Body of pancreas (tissue), 4 donors: ENCODE measurements around the gene PTEN. TPM values are rescaled to one million over a fixed set of nuclear protein-coding genes. Genes with fewer than 3 reads are reported as not detected.

Source experiments
- ATAC-seq: fragments of 150-250 bp; one replicate; pipeline ENCODE4 v1.9.1; 2016
- DNase-seq, 4 donors: peaks; one replicate each; pipeline ENCODE4 v3.0.0-alpha.2; 2019
- H3K27ac ChIP-seq, 4 donors: fragments of 200-600 bp; sonication (generic); 1 replicate in 3 of 4; 2 replicates in 1 of 4; pipeline versions ENCODE4 v1.5.1 to v1.6.1; 2016 to 2019; ENCODE audit warnings: mild to moderate bottlenecking in 1 of 4, mixed read lengths in 1 of 4, moderate library complexity in 1 of 4
- H3K27me3 ChIP-seq, 2 donors: fragments of 200-600 bp; sonication (generic); one replicate each; pipeline ENCODE4 v1.6.0; 2016; ENCODE audit warnings: mild to moderate bottlenecking in 1 of 2
- H3K36me3 ChIP-seq, 2 donors: fragments of 200-600 bp; sonication (generic); replicated peaks in 1 of 2; 2 replicates each; pipeline ENCODE4 v1.5.1; 2016; ENCODE audit warnings: low read depth in 2 of 2; ENCODE audit not compliant: insufficient read depth in 1 of 2
- H3K4me1 ChIP-seq: fragments of 200-600 bp; sonication (generic); one replicate; pipeline ENCODE4 v1.6.0; 2016
- H3K4me3 ChIP-seq, 2 donors: fragments of 200-600 bp; sonication (generic); 1 replicate in 1 of 2; 2 replicates in 1 of 2; pipeline ENCODE4 v1.5.1; 2016 to 2019
- H3K9me3 ChIP-seq, 3 donors: fragments of 200-600 bp; sonication (generic); 1 replicate in 2 of 3; 2 replicates in 1 of 3; pipeline ENCODE4 v1.5.1; 2016
- CTCF ChIP-seq, 7 experiments: fragments of 450-650 bp in 4 of 7; fragments of 200-600 bp in 3 of 7; sonication (generic) in 3 of 7; IDR thresholded peaks; one replicate each; pipeline ENCODE4 v1.5.1; 2016 to 2019; ENCODE audit warnings: antibody characterized with exemption in 7 of 7
- POLR2A ChIP-seq, 3 donors: fragments of 450-650 bp; IDR thresholded peaks; one replicate each; pipeline ENCODE4 v1.6.1; 2016; ENCODE audit warnings: antibody characterized with exemption in 3 of 3, mild to moderate bottlenecking in 2 of 3
- WGBS, 2 donors: methylation state at CpG; one replicate each; pipeline ENCODE4 v1.1.5; 2017; 5-methylcytosine and 5-hydroxymethylcytosine counted together
- intact Hi-C: fragments of 100-400 bp; cut with DNase I; formaldehyde crosslinking; loops from one replicate; pipeline ENCODE4 v1.15.1; 2023
- total RNA-seq, 2 donors: library from RNA; depleted of rRNA; stranded (reverse); fragments of >200 nt; gene quantifications; one replicate each; pipeline ENCODE4 v1.1.0, GENCODE V29; 2016

PTEN gene
- total RNA-seq, 2 donors from 2014 or later, result 105 to 227 TPM

DNA sequence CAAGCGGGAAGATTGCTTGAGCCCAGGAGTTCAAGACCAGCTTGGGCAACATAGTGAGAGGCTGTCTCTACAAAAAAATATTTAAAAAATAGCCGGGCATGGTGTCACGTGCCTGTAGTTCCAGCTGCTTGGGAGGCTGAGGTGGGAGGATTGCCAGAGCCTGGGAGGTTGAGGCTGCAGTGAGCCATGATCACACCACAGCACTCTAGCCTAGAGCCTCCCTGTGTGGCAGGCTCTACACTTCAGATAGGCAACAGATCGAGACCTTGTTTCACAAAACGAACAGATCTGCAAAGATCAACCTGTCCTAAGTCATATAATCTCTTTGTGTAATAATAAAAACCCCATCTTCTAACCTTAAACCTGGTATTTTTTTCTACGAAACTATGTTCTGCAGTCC, 76.8 kb downstream of the PTEN start:
- Histone ChIP-seq H3K4me1 (peaks cover 21% of the 10 kb centered on the region), H3K27me3 (no peaks in the 10 kb centered on the region), H3K9me3 (no peaks in the 10 kb centered on the region), H3K36me3 (no peaks in the 10 kb centered on the region), H3K4me3 (no peak overlapping the region), H3K27ac (no peak overlapping the region)
- 96 to 97% methylated on average over 6 of the region's 6 CpGs for WGBS, 2 donors
- DNase-seq (no peak), ATAC-seq (no peak)
- intact Hi-C loops, result loop anchor here (10.0 kb wide), 1 partner anchor 55 kb away; no protein-coding TSS in a partner anchor
- no peak for TF ChIP-seq POLR2A (IDR thresholded peaks at IDR 0.05)
- TF ChIP-seq CTCF (IDR thresholded peaks at IDR 0.05), result no peak

- DNase-seq (no peak), ATAC-seq (no peak)
- Histone ChIP-seq H3K4me1 (peaks cover 14% of the 10 kb centered on the region), H3K36me3 (no peaks in the 10 kb centered on the region), H3K9me3 (no peaks in the 10 kb centered on the region), H3K4me3 (no peak overlapping the region), H3K27me3 (no peaks in the 10 kb centered on the region), H3K27ac (no peak overlapping the region)
- intact Hi-C loops, result loop anchor here (10.0 kb wide), 1 partner anchor 58 kb away; no protein-coding TSS in a partner anchor
- TF ChIP-seq CTCF (IDR thresholded peaks at IDR 0.05) (no peak), POLR2A (IDR thresholded peaks at IDR 0.05) (no peak)
- WGBS, 2 donors, result 74 to 86% methylated on average over 1 of the region's 1 CpG
Observed at GRCh38 chr10:87942884-87943527, 79.6 kb downstream of the PTEN start.

- H3K4me1 ChIP-seq, result peaks cover 14% of the 10 kb centered on the region
- no peaks in the 10 kb centered on the region for H3K36me3 ChIP-seq
- H3K27ac ChIP-seq, result no peak overlapping the region
- no peaks in the 10 kb centered on the region for H3K9me3 ChIP-seq
- no peak for ATAC-seq
- intact Hi-C loops, result loop anchor here (10.0 kb wide), 1 partner anchor 61 kb away; no protein-coding TSS in a partner anchor
- TF ChIP-seq POLR2A (IDR thresholded peaks at IDR 0.05), result no peak
- TF ChIP-seq CTCF (IDR thresholded peaks at IDR 0.05), result no peak
- H3K27me3 ChIP-seq, result no peaks in the 10 kb centered on the region
- WGBS, 2 donors, result 86 to 87% methylated on average over 6 of the region's 6 CpGs
- no peak for DNase-seq
- H3K4me3 ChIP-seq, result no peak overlapping the region
Observed at GRCh38 chr10:87945984-87946383, 82.6 kb downstream of the PTEN start.

GRCh38 chr10:87952612-87953011, 89.2 kb downstream of the PTEN start:
- no peak for DNase-seq
- Histone ChIP-seq H3K9me3 (no peaks in the 10 kb centered on the region), H3K4me3 (no peak overlapping the region), H3K27ac (no peak overlapping the region), H3K4me1 (peaks cover 11% of the 10 kb centered on the region), H3K36me3 (peaks cover 0 to 8% of the 10 kb centered on the region in 2 donors), H3K27me3 (no peaks in the 10 kb centered on the region)
- intact Hi-C loops, result no loop called here
- TF ChIP-seq CTCF (IDR thresholded peaks at IDR 0.05) (no peak), POLR2A (IDR thresholded peaks at IDR 0.05) (no peak)
- no peak for ATAC-seq
- WGBS, 2 donors, result 47 to 49% methylated on average over 2 of the region's 2 CpGs

DNA sequence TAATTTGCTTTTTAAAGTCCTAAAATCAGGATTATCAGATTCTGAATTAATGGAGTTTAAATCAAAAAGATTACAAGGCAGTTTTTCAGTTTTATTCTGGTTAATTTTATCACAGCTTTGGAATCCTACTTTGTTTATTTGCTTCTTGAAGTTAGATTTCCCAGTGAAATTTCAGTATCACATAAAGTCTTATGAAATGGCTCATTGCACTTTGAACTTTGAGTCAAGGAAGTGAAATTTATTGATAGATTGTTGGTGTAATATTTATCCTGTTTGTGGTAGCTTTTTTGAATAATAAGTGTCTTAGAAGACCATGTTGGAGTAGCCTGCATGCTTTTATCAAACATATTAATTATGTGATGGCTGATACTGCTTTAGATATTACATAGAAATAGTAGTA, 92.6 kb downstream of the PTEN start:
- DNase-seq (no peak), ATAC-seq (peak; percentile 63)
- Histone ChIP-seq H3K4me1 (peaks cover 22% of the 10 kb centered on the region), H3K4me3 (no peak overlapping the region), H3K36me3 (peaks cover 0 to 10% of the 10 kb centered on the region in 2 donors), H3K27me3 (no peaks in the 10 kb centered on the region), H3K27ac (peak overlapping the region in 1 of 4 donors; percentile 50), H3K9me3 (no peaks in the 10 kb centered on the region)
- TF ChIP-seq CTCF (IDR thresholded peaks at IDR 0.05) (no peak), POLR2A (IDR thresholded peaks at IDR 0.05) (no peak)
- intact Hi-C loops, result no loop called here
